GM19025 (cell line): ENCODE results near the gene ZNF423.

Experiments
- ATAC-seq: cut with Tn5 transposase; IDR thresholded peaks from one replicate; pipeline ENCODE4 v1.9.1; 2021; ENCODE audit warnings: mild to moderate bottlenecking, low read depth, moderate library complexity; ENCODE audit not compliant: unreplicated experiment

Gene ZNF423

GRCh38 chr16:49594685-49595498 is 261.0 kb downstream of the ZNF423 start:
- no peak for ATAC-seq

GRCh38 chr16:49594153-49594552 is 261.8 kb downstream of the ZNF423 start:
- no peak for ATAC-seq

GRCh38 chr16:49593424-49594040 is 262.4 kb downstream of the ZNF423 start:
- no peak for ATAC-seq

- peak; percentile 48 for ATAC-seq
These were observed 263.1 kb downstream of the ZNF423 start for GRCh38 chr16:49592546-49593423.

- no peak for ATAC-seq
These were observed 265.6 kb downstream of the ZNF423 start for GRCh38 chr16:49590166-49590871.

- ATAC-seq: no peak
These were observed 266.3 kb downstream of the ZNF423 start for GRCh38 chr16:49589544-49590031.

GRCh38 chr16:49588729-49589384 is 267.1 kb downstream of the ZNF423 start:
- no peak for ATAC-seq

GRCh38 chr16:49588026-49588425 is 267.9 kb downstream of the ZNF423 start:
- ATAC-seq: no peak

- no peak for ATAC-seq
These were observed 268.4 kb downstream of the ZNF423 start for GRCh38 chr16:49587511-49587910.

GRCh38 chr16:49586466-49587450 is 269.2 kb downstream of the ZNF423 start:
- ATAC-seq: no peak

- no peak for ATAC-seq
These were observed 270.6 kb downstream of the ZNF423 start for GRCh38 chr16:49585143-49585832.

- ATAC-seq: no peak
These were observed 272.0 kb downstream of the ZNF423 start for GRCh38 chr16:49583911-49584310.

GRCh38 chr16:49581630-49582298 is 274.1 kb downstream of the ZNF423 start:
- no peak for ATAC-seq

GRCh38 chr16:49580751-49581303 is 275.1 kb downstream of the ZNF423 start:
- ATAC-seq: no peak

GRCh38 chr16:49578435-49579024 is 277.4 kb downstream of the ZNF423 start:
- ATAC-seq: no peak

- ATAC-seq: no peak
These were observed 277.9 kb downstream of the ZNF423 start for GRCh38 chr16:49578018-49578417.

GRCh38 chr16:49576941-49577340 is 279.0 kb downstream of the ZNF423 start:
- no peak for ATAC-seq
